Measurements from ENCODE around the gene ALK. TPM values are rescaled to one million over a fixed set of nuclear protein-coding genes. Genes with fewer than 3 reads are reported as not detected.

ALK gene
- polyA plus RNA-seq, 4 donors: 0.04 to 0.98 TPM; not detected in 2

- WGBS, 3 donors: 2 to 4% (median 4%) methylated on average over 35 to 40 of the region's 40 CpGs
- Histone ChIP-seq H3K27ac (ENCODE audit: low read depth in 1 of 3, low read length in 2 of 3) (no peak overlapping the region), H3K27me3 (ENCODE audit: control insufficient read depth in 3 of 3, insufficient read depth in 3 of 3, low read length in 3 of 3) (peaks cover 5 to 46% (median 34%) of the 10 kb centered on the region in 3 donors), H3K9me3 (ENCODE audit: control insufficient read depth in 2 of 2, insufficient read depth in 1 of 2, low read depth in 1 of 2, low read length in 1 of 2) (no peaks in the 10 kb centered on the region), H3K4me1 (ENCODE audit: control insufficient read depth in 3 of 3, insufficient read depth in 2 of 3, low read depth in 1 of 3, low read length in 2 of 3) (peaks cover 0 to 6% (median 4%) of the 10 kb centered on the region in 3 donors), H3K36me3 (ENCODE audit: control insufficient read depth in 3 of 3, insufficient read depth in 2 of 3, low read depth in 1 of 3, low read length in 3 of 3) (no peaks in the 10 kb centered on the region), H3K4me3 (ENCODE audit: low read depth in 1 of 3, low read length in 3 of 3) (no peak overlapping the region)
- FAIRE-seq: no peak
- DNase-seq: peak in 1 of 2 donors; percentile 75
Observed at GRCh38 chr2:29920130-29920577, 1.2 kb downstream of the ALK start.

GRCh38 chr2:29918941-29919340 is 2.4 kb downstream of the ALK start:
- Histone ChIP-seq H3K4me3 (ENCODE audit: low read depth in 1 of 3, low read length in 3 of 3) (no peak overlapping the region), H3K9me3 (ENCODE audit: control insufficient read depth in 2 of 2, insufficient read depth in 1 of 2, low read depth in 1 of 2, low read length in 1 of 2) (no peaks in the 10 kb centered on the region), H3K27me3 (ENCODE audit: control insufficient read depth in 3 of 3, insufficient read depth in 3 of 3, low read length in 3 of 3) (peaks cover 5 to 46% (median 34%) of the 10 kb centered on the region in 3 donors), H3K27ac (ENCODE audit: low read depth in 1 of 3, low read length in 2 of 3) (no peak overlapping the region), H3K4me1 (ENCODE audit: control insufficient read depth in 3 of 3, insufficient read depth in 2 of 3, low read depth in 1 of 3, low read length in 2 of 3) (peaks cover 0 to 6% (median 4%) of the 10 kb centered on the region in 3 donors), H3K36me3 (ENCODE audit: control insufficient read depth in 3 of 3, insufficient read depth in 2 of 3, low read depth in 1 of 3, low read length in 3 of 3) (no peaks in the 10 kb centered on the region)
- DNase-seq (no peak), FAIRE-seq (no peak)
- 48 to 56% (median 56%) methylated on average over 3 of the region's 3 CpGs for WGBS, 3 donors

GRCh38 chr2:29917781-29918180 is 3.6 kb downstream of the ALK start:
- H3K4me3 ChIP-seq (ENCODE audit: low read depth in 1 of 3, low read length in 3 of 3): no peak overlapping the region
- 77 to 86% (median 86%) methylated on average over 1 of the region's 1 CpG for WGBS, 3 donors
- H3K27ac ChIP-seq (ENCODE audit: low read depth in 1 of 3, low read length in 2 of 3): no peak overlapping the region
- H3K36me3 ChIP-seq (ENCODE audit: control insufficient read depth in 3 of 3, insufficient read depth in 2 of 3, low read depth in 1 of 3, low read length in 3 of 3): no peaks in the 10 kb centered on the region
- DNase-seq (no peak), FAIRE-seq (no peak)
- H3K4me1 ChIP-seq (ENCODE audit: control insufficient read depth in 3 of 3, insufficient read depth in 2 of 3, low read depth in 1 of 3, low read length in 2 of 3): peaks cover 0 to 6% (median 4%) of the 10 kb centered on the region in 3 donors
- H3K9me3 ChIP-seq (ENCODE audit: control insufficient read depth in 2 of 2, insufficient read depth in 1 of 2, low read depth in 1 of 2, low read length in 1 of 2): no peaks in the 10 kb centered on the region
- peaks cover 5 to 45% (median 34%) of the 10 kb centered on the region in 3 donors for H3K27me3 ChIP-seq (ENCODE audit: control insufficient read depth in 3 of 3, insufficient read depth in 3 of 3, low read length in 3 of 3)

- FAIRE-seq: no peak
- peaks cover 5 to 33% (median 24%) of the 10 kb centered on the region in 3 donors for H3K27me3 ChIP-seq (ENCODE audit: control insufficient read depth in 3 of 3, insufficient read depth in 3 of 3, low read length in 3 of 3)
- no peaks in the 10 kb centered on the region for H3K36me3 ChIP-seq (ENCODE audit: control insufficient read depth in 3 of 3, insufficient read depth in 2 of 3, low read depth in 1 of 3, low read length in 3 of 3)
- no peak for DNase-seq
- peaks cover 0 to 6% (median 0%) of the 10 kb centered on the region in 3 donors for H3K4me1 ChIP-seq (ENCODE audit: control insufficient read depth in 3 of 3, insufficient read depth in 2 of 3, low read depth in 1 of 3, low read length in 2 of 3)
- no peak overlapping the region for H3K27ac ChIP-seq (ENCODE audit: low read depth in 1 of 3, low read length in 2 of 3)
- H3K4me3 ChIP-seq (ENCODE audit: low read depth in 1 of 3, low read length in 3 of 3): no peak overlapping the region
- no peaks in the 10 kb centered on the region for H3K9me3 ChIP-seq (ENCODE audit: control insufficient read depth in 2 of 2, insufficient read depth in 1 of 2, low read depth in 1 of 2, low read length in 1 of 2)
Observed at GRCh38 chr2:29916571-29916970, 4.8 kb downstream of the ALK start.

GRCh38 chr2:29910960-29911359 is 10.4 kb downstream of the ALK start:
- no peak for DNase-seq

GRCh38 chr2:29910465-29910864 is 10.9 kb downstream of the ALK start:
- Histone ChIP-seq H3K27me3 (ENCODE audit: control insufficient read depth in 3 of 3, insufficient read depth in 3 of 3, low read length in 3 of 3) (peaks cover 0 to 6% (median 0%) of the 10 kb centered on the region in 3 donors), H3K4me1 (ENCODE audit: control insufficient read depth in 3 of 3, insufficient read depth in 2 of 3, low read depth in 1 of 3, low read length in 2 of 3) (no peaks in the 10 kb centered on the region), H3K36me3 (ENCODE audit: control insufficient read depth in 3 of 3, insufficient read depth in 2 of 3, low read depth in 1 of 3, low read length in 3 of 3) (no peaks in the 10 kb centered on the region), H3K9me3 (ENCODE audit: control insufficient read depth in 2 of 2, insufficient read depth in 1 of 2, low read depth in 1 of 2, low read length in 1 of 2) (no peaks in the 10 kb centered on the region), H3K4me3 (ENCODE audit: low read depth in 1 of 3, low read length in 3 of 3) (no peak overlapping the region), H3K27ac (ENCODE audit: low read depth in 1 of 3, low read length in 2 of 3) (no peak overlapping the region)
- DNase-seq (no peak), FAIRE-seq (no peak)

More at GRCh38 chr2:29910960-29911359, 10.4 kb downstream of the ALK start:
- Histone ChIP-seq H3K27me3 (ENCODE audit: control insufficient read depth in 3 of 3, insufficient read depth in 3 of 3, low read length in 3 of 3) (peaks cover 0 to 5% (median 0%) of the 10 kb centered on the region in 3 donors), H3K9me3 (ENCODE audit: control insufficient read depth in 2 of 2, insufficient read depth in 1 of 2, low read depth in 1 of 2, low read length in 1 of 2) (no peaks in the 10 kb centered on the region), H3K4me1 (ENCODE audit: control insufficient read depth in 3 of 3, insufficient read depth in 2 of 3, low read depth in 1 of 3, low read length in 2 of 3) (no peaks in the 10 kb centered on the region), H3K36me3 (ENCODE audit: control insufficient read depth in 3 of 3, insufficient read depth in 2 of 3, low read depth in 1 of 3, low read length in 3 of 3) (no peaks in the 10 kb centered on the region), H3K4me3 (ENCODE audit: low read depth in 1 of 3, low read length in 3 of 3) (no peak overlapping the region), H3K27ac (ENCODE audit: low read depth in 1 of 3, low read length in 2 of 3) (no peak overlapping the region)
- WGBS, 3 donors: 68 to 83% (median 80%) methylated on average over 1 of the region's 1 CpG
- FAIRE-seq: no peak

- no peaks in the 10 kb centered on the region for H3K9me3 ChIP-seq (ENCODE audit: control insufficient read depth in 2 of 2, insufficient read depth in 1 of 2, low read depth in 1 of 2, low read length in 1 of 2)
- no peaks in the 10 kb centered on the region for H3K36me3 ChIP-seq (ENCODE audit: control insufficient read depth in 3 of 3, insufficient read depth in 2 of 3, low read depth in 1 of 3, low read length in 3 of 3)
- no peak overlapping the region for H3K27ac ChIP-seq (ENCODE audit: low read depth in 1 of 3, low read length in 2 of 3)
- FAIRE-seq (no peak), DNase-seq (no peak)
- no peaks in the 10 kb centered on the region for H3K4me1 ChIP-seq (ENCODE audit: control insufficient read depth in 3 of 3, insufficient read depth in 2 of 3, low read depth in 1 of 3, low read length in 2 of 3)
- peaks cover 3 to 9% (median 4%) of the 10 kb centered on the region in 3 donors for H3K27me3 ChIP-seq (ENCODE audit: control insufficient read depth in 3 of 3, insufficient read depth in 3 of 3, low read length in 3 of 3)
- 17 to 41% (median 32%) methylated on average over 1 of the region's 1 CpG for WGBS, 3 donors
- H3K4me3 ChIP-seq (ENCODE audit: low read depth in 1 of 3, low read length in 3 of 3): no peak overlapping the region
Observed at GRCh38 chr2:29902356-29902755, 19.0 kb downstream of the ALK start.

GRCh38 chr2:29900971-29901633 is 20.3 kb downstream of the ALK start:
- FAIRE-seq: no peak
- Histone ChIP-seq H3K27me3 (ENCODE audit: control insufficient read depth in 3 of 3, insufficient read depth in 3 of 3, low read length in 3 of 3) (peaks cover 3 to 9% (median 4%) of the 10 kb centered on the region in 3 donors), H3K36me3 (ENCODE audit: control insufficient read depth in 3 of 3, insufficient read depth in 2 of 3, low read depth in 1 of 3, low read length in 3 of 3) (no peaks in the 10 kb centered on the region), H3K4me3 (ENCODE audit: low read depth in 1 of 3, low read length in 3 of 3) (no peak overlapping the region), H3K4me1 (ENCODE audit: control insufficient read depth in 3 of 3, insufficient read depth in 2 of 3, low read depth in 1 of 3, low read length in 2 of 3) (no peaks in the 10 kb centered on the region), H3K27ac (ENCODE audit: low read depth in 1 of 3, low read length in 2 of 3) (no peak overlapping the region), H3K9me3 (ENCODE audit: control insufficient read depth in 2 of 2, insufficient read depth in 1 of 2, low read depth in 1 of 2, low read length in 1 of 2) (no peaks in the 10 kb centered on the region)
- WGBS, 3 donors: 16 to 21% (median 17%) methylated on average over 3 of the region's 3 CpGs
- DNase-seq: no peak

- FAIRE-seq: no peak
- Histone ChIP-seq H3K36me3 (ENCODE audit: control insufficient read depth in 3 of 3, insufficient read depth in 2 of 3, low read depth in 1 of 3, low read length in 3 of 3) (no peaks in the 10 kb centered on the region), H3K27me3 (ENCODE audit: control insufficient read depth in 3 of 3, insufficient read depth in 3 of 3, low read length in 3 of 3) (peaks cover 2 to 9% (median 3%) of the 10 kb centered on the region in 3 donors), H3K4me3 (ENCODE audit: low read depth in 1 of 3, low read length in 3 of 3) (no peak overlapping the region), H3K4me1 (ENCODE audit: control insufficient read depth in 3 of 3, insufficient read depth in 2 of 3, low read depth in 1 of 3, low read length in 2 of 3) (no peaks in the 10 kb centered on the region), H3K9me3 (ENCODE audit: control insufficient read depth in 2 of 2, insufficient read depth in 1 of 2, low read depth in 1 of 2, low read length in 1 of 2) (no peaks in the 10 kb centered on the region), H3K27ac (ENCODE audit: low read depth in 1 of 3, low read length in 2 of 3) (no peak overlapping the region)
- 37 to 40% (median 39%) methylated on average over 5 of the region's 5 CpGs for WGBS, 3 donors
- DNase-seq: no peak
Observed at GRCh38 chr2:29898999-29899398, 22.4 kb downstream of the ALK start.
